ENCODE results near the gene KPNA4.

Gene KPNA4

GRCh38 chr3:160486459-160486869, 78.9 kb downstream of the KPNA4 start:
- H3K4me3 ChIP-seq (ENCODE audit: low read length) = no peak overlapping the region
- H3K9me3 ChIP-seq (ENCODE audit: control insufficient read depth, low read length) = no peaks in the 10 kb centered on the region
- no peaks in the 10 kb centered on the region for H3K27me3 ChIP-seq (replicated peaks; ENCODE audit: control insufficient read depth, insufficient read depth, low read length)
- H3K9ac ChIP-seq (ENCODE audit: low read length) = peak overlapping the region; percentile 55
- peak; percentile 85 for DNase-seq (ENCODE audit: low read depth)
- no peaks in the 10 kb centered on the region for H3K36me3 ChIP-seq (ENCODE audit: control insufficient read depth, insufficient read depth, low read length, severe bottlenecking)
- peaks cover 5% of the 10 kb centered on the region for H3K4me1 ChIP-seq (ENCODE audit: control insufficient read depth, insufficient read depth, low read length)

- H3K4me3 ChIP-seq (ENCODE audit: low read length) = no peak overlapping the region
- H3K4me1 ChIP-seq (ENCODE audit: control insufficient read depth, insufficient read depth, low read length) = peaks cover 11% of the 10 kb centered on the region
- H3K36me3 ChIP-seq (ENCODE audit: control insufficient read depth, insufficient read depth, low read length, severe bottlenecking) = no peaks in the 10 kb centered on the region
- no peaks in the 10 kb centered on the region for H3K27me3 ChIP-seq (replicated peaks; ENCODE audit: control insufficient read depth, insufficient read depth, low read length)
- no peak for DNase-seq (ENCODE audit: low read depth)
- no peak overlapping the region for H3K9ac ChIP-seq (ENCODE audit: low read length)
- H3K9me3 ChIP-seq (ENCODE audit: control insufficient read depth, low read length) = no peaks in the 10 kb centered on the region
These were observed 82.6 kb downstream of the KPNA4 start for GRCh38 chr3:160482796-160483195.

- Histone ChIP-seq H3K27me3 (replicated peaks; ENCODE audit: control insufficient read depth, insufficient read depth, low read length) (no peaks in the 10 kb centered on the region), H3K4me1 (ENCODE audit: control insufficient read depth, insufficient read depth, low read length) (peaks cover 17% of the 10 kb centered on the region), H3K9me3 (ENCODE audit: control insufficient read depth, low read length) (no peaks in the 10 kb centered on the region), H3K36me3 (ENCODE audit: control insufficient read depth, insufficient read depth, low read length, severe bottlenecking) (no peaks in the 10 kb centered on the region), H3K9ac (ENCODE audit: low read length) (no peak overlapping the region), H3K4me3 (ENCODE audit: low read length) (no peak overlapping the region)
- no peak for DNase-seq (ENCODE audit: low read depth)
These were observed 83.5 kb downstream of the KPNA4 start for GRCh38 chr3:160481856-160482255.

GRCh38 chr3:160480931-160481330, 84.4 kb downstream of the KPNA4 start:
- Histone ChIP-seq H3K27me3 (replicated peaks; ENCODE audit: control insufficient read depth, insufficient read depth, low read length) (no peaks in the 10 kb centered on the region), H3K4me3 (ENCODE audit: low read length) (no peak overlapping the region), H3K9me3 (ENCODE audit: control insufficient read depth, low read length) (no peaks in the 10 kb centered on the region), H3K4me1 (ENCODE audit: control insufficient read depth, insufficient read depth, low read length) (peaks cover 14% of the 10 kb centered on the region), H3K9ac (ENCODE audit: low read length) (no peak overlapping the region), H3K36me3 (ENCODE audit: control insufficient read depth, insufficient read depth, low read length, severe bottlenecking) (no peaks in the 10 kb centered on the region)
- no peak for DNase-seq (ENCODE audit: low read depth)

- H3K9ac ChIP-seq (ENCODE audit: low read length) = no peak overlapping the region
- H3K27me3 ChIP-seq (replicated peaks; ENCODE audit: control insufficient read depth, insufficient read depth, low read length) = no peaks in the 10 kb centered on the region
- no peak overlapping the region for H3K4me3 ChIP-seq (ENCODE audit: low read length)
- DNase-seq (ENCODE audit: low read depth) = no peak
- H3K36me3 ChIP-seq (ENCODE audit: control insufficient read depth, insufficient read depth, low read length, severe bottlenecking) = no peaks in the 10 kb centered on the region
- H3K4me1 ChIP-seq (ENCODE audit: control insufficient read depth, insufficient read depth, low read length) = peaks cover 17% of the 10 kb centered on the region
- no peaks in the 10 kb centered on the region for H3K9me3 ChIP-seq (ENCODE audit: control insufficient read depth, low read length)
These were observed 86.0 kb downstream of the KPNA4 start for GRCh38 chr3:160479376-160479775.

GRCh38 chr3:160478338-160478737, 87.0 kb downstream of the KPNA4 start:
- Histone ChIP-seq H3K27me3 (replicated peaks; ENCODE audit: control insufficient read depth, insufficient read depth, low read length) (no peaks in the 10 kb centered on the region), H3K4me3 (ENCODE audit: low read length) (no peak overlapping the region), H3K9me3 (ENCODE audit: control insufficient read depth, low read length) (no peaks in the 10 kb centered on the region), H3K4me1 (ENCODE audit: control insufficient read depth, insufficient read depth, low read length) (peaks cover 28% of the 10 kb centered on the region), H3K36me3 (ENCODE audit: control insufficient read depth, insufficient read depth, low read length, severe bottlenecking) (no peaks in the 10 kb centered on the region), H3K9ac (ENCODE audit: low read length) (no peak overlapping the region)
- DNase-seq (ENCODE audit: low read depth) = peak; percentile 71

- Histone ChIP-seq H3K4me1 (ENCODE audit: control insufficient read depth, insufficient read depth, low read length) (peaks cover 31% of the 10 kb centered on the region), H3K9ac (ENCODE audit: low read length) (no peak overlapping the region), H3K4me3 (ENCODE audit: low read length) (no peak overlapping the region), H3K27me3 (replicated peaks; ENCODE audit: control insufficient read depth, insufficient read depth, low read length) (no peaks in the 10 kb centered on the region), H3K9me3 (ENCODE audit: control insufficient read depth, low read length) (no peaks in the 10 kb centered on the region), H3K36me3 (ENCODE audit: control insufficient read depth, insufficient read depth, low read length, severe bottlenecking) (no peaks in the 10 kb centered on the region)
- DNase-seq (ENCODE audit: low read depth) = peak; percentile 47
These were observed 87.6 kb downstream of the KPNA4 start for GRCh38 chr3:160477750-160478149.

- Histone ChIP-seq H3K9me3 (ENCODE audit: control insufficient read depth, low read length) (peaks cover 5% of the 10 kb centered on the region), H3K27me3 (replicated peaks; ENCODE audit: control insufficient read depth, insufficient read depth, low read length) (no peaks in the 10 kb centered on the region), H3K9ac (ENCODE audit: low read length) (no peak overlapping the region), H3K4me3 (ENCODE audit: low read length) (no peak overlapping the region), H3K4me1 (ENCODE audit: control insufficient read depth, insufficient read depth, low read length) (peaks cover 31% of the 10 kb centered on the region), H3K36me3 (ENCODE audit: control insufficient read depth, insufficient read depth, low read length, severe bottlenecking) (no peaks in the 10 kb centered on the region)
- DNase-seq (ENCODE audit: low read depth) = no peak
These were observed 89.5 kb downstream of the KPNA4 start for GRCh38 chr3:160475884-160476283.

- Histone ChIP-seq H3K9ac (ENCODE audit: low read length) (no peak overlapping the region), H3K4me1 (ENCODE audit: control insufficient read depth, insufficient read depth, low read length) (peaks cover 31% of the 10 kb centered on the region), H3K9me3 (ENCODE audit: control insufficient read depth, low read length) (peaks cover 13% of the 10 kb centered on the region), H3K27me3 (replicated peaks; ENCODE audit: control insufficient read depth, insufficient read depth, low read length) (no peaks in the 10 kb centered on the region), H3K4me3 (ENCODE audit: low read length) (no peak overlapping the region), H3K36me3 (ENCODE audit: control insufficient read depth, insufficient read depth, low read length, severe bottlenecking) (no peaks in the 10 kb centered on the region)
- no peak for DNase-seq (ENCODE audit: low read depth)
These were observed 90.2 kb downstream of the KPNA4 start for GRCh38 chr3:160475153-160475552.

- H3K9ac ChIP-seq (ENCODE audit: low read length) = no peak overlapping the region
- H3K27me3 ChIP-seq (replicated peaks; ENCODE audit: control insufficient read depth, insufficient read depth, low read length) = no peaks in the 10 kb centered on the region
- H3K9me3 ChIP-seq (ENCODE audit: control insufficient read depth, low read length) = peaks cover 13% of the 10 kb centered on the region
- no peaks in the 10 kb centered on the region for H3K36me3 ChIP-seq (ENCODE audit: control insufficient read depth, insufficient read depth, low read length, severe bottlenecking)
- H3K4me3 ChIP-seq (ENCODE audit: low read length) = no peak overlapping the region
- peak; percentile 55 for DNase-seq (ENCODE audit: low read depth)
- H3K4me1 ChIP-seq (ENCODE audit: control insufficient read depth, insufficient read depth, low read length) = peaks cover 31% of the 10 kb centered on the region
These were observed 90.9 kb downstream of the KPNA4 start for GRCh38 chr3:160474416-160474838.

- Histone ChIP-seq H3K9ac (ENCODE audit: low read length) (no peak overlapping the region), H3K9me3 (ENCODE audit: control insufficient read depth, low read length) (peaks cover 13% of the 10 kb centered on the region), H3K4me3 (ENCODE audit: low read length) (no peak overlapping the region), H3K36me3 (ENCODE audit: control insufficient read depth, insufficient read depth, low read length, severe bottlenecking) (no peaks in the 10 kb centered on the region), H3K27me3 (replicated peaks; ENCODE audit: control insufficient read depth, insufficient read depth, low read length) (no peaks in the 10 kb centered on the region), H3K4me1 (ENCODE audit: control insufficient read depth, insufficient read depth, low read length) (peaks cover 31% of the 10 kb centered on the region)
- peak; percentile 92 for DNase-seq (ENCODE audit: low read depth)
These were observed 91.4 kb downstream of the KPNA4 start for GRCh38 chr3:160473978-160474377.

- Histone ChIP-seq H3K4me1 (ENCODE audit: control insufficient read depth, insufficient read depth, low read length) (peaks cover 30% of the 10 kb centered on the region), H3K36me3 (ENCODE audit: control insufficient read depth, insufficient read depth, low read length, severe bottlenecking) (no peaks in the 10 kb centered on the region), H3K9ac (ENCODE audit: low read length) (no peak overlapping the region), H3K27me3 (replicated peaks; ENCODE audit: control insufficient read depth, insufficient read depth, low read length) (no peaks in the 10 kb centered on the region), H3K9me3 (ENCODE audit: control insufficient read depth, low read length) (peaks cover 13% of the 10 kb centered on the region), H3K4me3 (ENCODE audit: low read length) (no peak overlapping the region)
- peak; percentile 37 for DNase-seq (ENCODE audit: low read depth)
These were observed 92.2 kb downstream of the KPNA4 start for GRCh38 chr3:160473221-160473620.
